ENCODE measurements around the gene TUT4.

TUT4 gene

GRCh38 chr1:52403566-52404115 is 149.3 kb downstream of the TUT4 start:
- peak; percentile 8 for DNase-seq

- no peak for DNase-seq
These were observed 150.0 kb downstream of the TUT4 start for GRCh38 chr1:52402860-52403240.

GRCh38 chr1:52400131-52400530 is 152.8 kb downstream of the TUT4 start:
- no peak for DNase-seq

- DNase-seq, result no peak
These were observed 153.3 kb downstream of the TUT4 start for GRCh38 chr1:52399629-52400028.

- no peak for DNase-seq
These were observed 159.7 kb downstream of the TUT4 start for GRCh38 chr1:52393174-52393573.

- no peak for DNase-seq
These were observed 166.4 kb downstream of the TUT4 start for GRCh38 chr1:52386458-52386857.

GRCh38 chr1:52385376-52385775 is 167.5 kb downstream of the TUT4 start:
- DNase-seq, result no peak
